Tibial artery (tissue), 4 donors: ENCODE measurements around the gene NPAS3.

Source experiments
- DNase-seq, 2 donors: peaks; one replicate each; pipeline ENCODE4 v3.0.0-alpha.2; 2019
- H3K27ac ChIP-seq, 2 donors: fragments of 200-600 bp; sonication (generic) in 1 of 2; 1 replicate in 1 of 2; 2 replicates in 1 of 2; pipeline ENCODE4 v1.5.1; 2018 to 2019; ENCODE audit warnings: mild to moderate bottlenecking in 1 of 2
- H3K27me3 ChIP-seq, 2 donors: fragments of 200-600 bp; sonication (generic) in 1 of 2; one replicate each; pipeline versions ENCODE4 v1.5.1 to v1.6.0; 2016 to 2019
- H3K36me3 ChIP-seq, 3 donors: fragments of 200-600 bp; sonication (generic) in 2 of 3; one replicate each; pipeline ENCODE4 v1.5.1; 2016 to 2019; ENCODE audit warnings: mild to moderate bottlenecking in 2 of 3
- H3K4me1 ChIP-seq, 4 donors: fragments of 200-600 bp; sonication (generic) in 2 of 4; 1 replicate in 3 of 4; 2 replicates in 1 of 4; pipeline ENCODE4 v1.5.1; 2016 to 2019
- H3K4me3 ChIP-seq, 2 donors: fragments of 200-600 bp; sonication (generic) in 1 of 2; 1 replicate in 1 of 2; 2 replicates in 1 of 2; pipeline ENCODE4 v1.5.1; 2018 to 2019; ENCODE audit warnings: mild to moderate bottlenecking in 2 of 2
- H3K9me3 ChIP-seq, 3 donors: fragments of 200-600 bp; sonication (generic) in 1 of 3; one replicate each; pipeline ENCODE4 v1.5.1; 2016 to 2019
- CTCF ChIP-seq, 2 experiments: fragments of 200-600 bp in 1 of 2; fragments of 450-650 bp in 1 of 2; IDR thresholded peaks; one replicate each; pipeline ENCODE4 v1.5.1; 2017 to 2019; ENCODE audit warnings: antibody characterized with exemption in 2 of 2, mild to moderate bottlenecking in 1 of 2, moderate library complexity in 1 of 2
- intact Hi-C: fragments of 100-400 bp; cut with DNase I; formaldehyde crosslinking; loops from one replicate; pipeline ENCODE4 v1.15.0; 2023; ENCODE audit warnings: low total_unique reads

NPAS3 gene

DNA sequence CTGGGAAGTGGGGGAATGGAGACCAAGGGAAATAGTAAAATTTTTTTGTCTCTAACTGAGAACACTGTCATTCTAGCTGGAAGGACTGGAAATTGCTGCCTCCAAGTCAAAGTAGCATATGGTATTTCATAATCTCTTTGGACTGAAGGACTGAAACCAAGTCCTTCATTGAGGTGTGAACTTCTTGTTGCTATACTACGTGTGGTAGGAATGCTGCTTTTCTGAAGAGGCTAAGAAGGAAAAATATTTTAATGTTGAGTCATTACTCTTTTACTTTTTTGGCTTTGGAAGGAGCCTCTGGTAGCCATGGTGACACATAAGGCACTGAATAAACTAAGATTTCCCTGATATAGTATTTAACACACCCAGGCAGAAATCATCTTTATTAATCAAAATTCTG lies 465.4 kb downstream of the NPAS3 start:
- DNase-seq: no peak
- TF ChIP-seq CTCF (IDR thresholded peaks at IDR 0.05): no peak
- H3K27ac ChIP-seq: no peak overlapping the region
- H3K36me3 ChIP-seq: no peaks in the 10 kb centered on the region
- H3K4me1 ChIP-seq: peaks cover 0 to 5% (median 0%) of the 10 kb centered on the region in 4 donors
- no peaks in the 10 kb centered on the region for H3K27me3 ChIP-seq
- no peak overlapping the region for H3K4me3 ChIP-seq
- H3K9me3 ChIP-seq: peaks cover 3 to 15% (median 7%) of the 10 kb centered on the region in 3 donors
- intact Hi-C loops: no loop called here

DNA sequence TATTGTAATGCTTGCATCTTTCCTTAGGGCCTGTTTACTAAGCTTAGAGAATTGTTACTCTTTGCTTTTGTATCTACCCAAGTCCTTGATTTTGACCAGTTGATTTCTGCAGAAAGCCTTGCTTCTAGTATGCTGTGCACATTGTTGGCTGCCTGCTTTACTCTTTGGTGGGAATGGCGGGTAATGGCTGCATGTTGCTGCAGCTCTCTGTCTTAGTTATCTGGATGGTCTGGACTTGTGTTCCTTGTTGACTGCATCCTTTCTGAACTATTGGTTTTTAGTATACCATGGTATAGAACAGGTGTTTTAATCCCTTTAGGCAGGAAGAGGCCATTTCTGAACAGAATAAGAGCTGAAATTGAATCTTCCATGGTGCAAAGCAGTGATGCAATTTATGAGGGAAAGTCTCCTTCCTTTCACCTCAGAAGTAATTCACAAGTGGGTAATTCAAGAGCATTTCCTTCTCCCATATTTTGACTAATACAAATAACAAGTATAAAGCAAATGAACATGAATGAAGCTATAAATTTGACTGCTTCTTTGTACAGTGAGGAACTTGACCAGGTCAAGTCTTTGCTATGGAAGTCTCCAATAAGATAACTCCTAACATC lies 466.4 kb downstream of the NPAS3 start:
- no peak for DNase-seq
- Histone ChIP-seq H3K27me3 (no peaks in the 10 kb centered on the region), H3K27ac (no peak overlapping the region), H3K36me3 (no peaks in the 10 kb centered on the region), H3K4me3 (no peak overlapping the region), H3K9me3 (peaks cover 3 to 15% (median 7%) of the 10 kb centered on the region in 3 donors), H3K4me1 (peaks cover 0 to 5% (median 0%) of the 10 kb centered on the region in 4 donors)
- TF ChIP-seq CTCF (IDR thresholded peaks at IDR 0.05): no peak
- intact Hi-C loops: no loop called here

GRCh38 chr14:33406766-33407165 lies 468.1 kb downstream of the NPAS3 start:
- intact Hi-C loops: no loop called here

GRCh38 chr14:33408291-33408690 lies 469.6 kb downstream of the NPAS3 start:
- no peaks in the 10 kb centered on the region for H3K36me3 ChIP-seq
- no peak overlapping the region for H3K27ac ChIP-seq
- TF ChIP-seq CTCF (IDR thresholded peaks at IDR 0.05): no peak
- peaks cover 0 to 5% (median 0%) of the 10 kb centered on the region in 4 donors for H3K4me1 ChIP-seq
- intact Hi-C loops: no loop called here
- DNase-seq: no peak
- H3K4me3 ChIP-seq: no peak overlapping the region
- H3K9me3 ChIP-seq: peaks cover 3 to 15% (median 7%) of the 10 kb centered on the region in 3 donors
- H3K27me3 ChIP-seq: no peaks in the 10 kb centered on the region

More at GRCh38 chr14:33406766-33407165, 468.1 kb downstream of the NPAS3 start:
- Histone ChIP-seq H3K27ac (no peak overlapping the region), H3K36me3 (no peaks in the 10 kb centered on the region), H3K4me1 (peaks cover 0 to 5% (median 0%) of the 10 kb centered on the region in 4 donors), H3K4me3 (no peak overlapping the region), H3K27me3 (no peaks in the 10 kb centered on the region), H3K9me3 (peaks cover 3 to 15% (median 7%) of the 10 kb centered on the region in 3 donors)
- DNase-seq: no peak
- no peak for TF ChIP-seq CTCF (IDR thresholded peaks at IDR 0.05)

DNA sequence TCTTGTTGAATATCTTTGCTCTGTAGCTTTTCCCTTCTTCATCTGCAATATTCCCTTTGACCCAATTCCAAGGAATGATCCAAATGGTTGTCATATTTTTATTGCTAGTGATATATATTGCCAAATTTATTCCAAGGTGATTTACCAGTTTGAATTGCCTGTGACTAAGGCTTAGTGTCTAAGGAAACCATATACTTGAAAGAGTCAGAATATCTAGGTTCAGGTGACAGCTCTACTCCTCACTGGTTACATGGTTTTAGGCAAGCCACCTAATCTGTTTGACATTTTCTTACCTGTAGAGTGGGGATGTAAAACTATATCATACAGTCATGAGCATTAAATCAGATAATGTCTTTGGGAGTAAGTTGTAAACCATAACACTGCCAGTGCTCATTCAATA lies 473.8 kb downstream of the NPAS3 start:
- DNase-seq: no peak
- Histone ChIP-seq H3K36me3 (no peaks in the 10 kb centered on the region), H3K27me3 (no peaks in the 10 kb centered on the region), H3K27ac (no peak overlapping the region), H3K4me3 (no peak overlapping the region), H3K9me3 (no peaks in the 10 kb centered on the region), H3K4me1 (no peaks in the 10 kb centered on the region)
- intact Hi-C loops: no loop called here
- no peak for TF ChIP-seq CTCF (IDR thresholded peaks at IDR 0.05)
